Psoas muscle (tissue), 8 donors: ENCODE results near the gene RGS12. TPM values are rescaled to one million over a fixed set of nuclear protein-coding genes. Genes with fewer than 3 reads are reported as not detected.

Experiments used
- ATAC-seq, 4 donors: fragments of 200-7000 bp; cut with Tn5 transposase; one replicate each; pipeline ENCODE4 v1.9.1; 2020; ENCODE audit warnings: moderate library complexity in 3 of 4, mild to moderate bottlenecking in 2 of 4
- DNase-seq, 2 donors: peaks; one replicate each; pipeline ENCODE4 v3.0.0-alpha.2; 2020
- H3K27ac ChIP-seq: fragments of 200-600 bp; one replicate; pipeline ENCODE4 v1.8.0; 2022
- H3K27me3 ChIP-seq, 3 donors: fragments of 200-600 bp in 1 of 3; one replicate each; pipeline versions ENCODE4 v1.6.1 to v1.8.0; 2013 to 2022; ENCODE audit warnings: low read length in 2 of 3, mild to moderate bottlenecking in 2 of 3, moderate library complexity in 1 of 3; ENCODE audit not compliant: insufficient read depth in 3 of 3
- H3K36me3 ChIP-seq, 2 donors: fragments of 200-600 bp in 1 of 2; one replicate each; pipeline versions ENCODE4 v1.6.1 to v1.8.0; 2013 to 2022; ENCODE audit warnings: low read depth in 1 of 2, mild to moderate bottlenecking in 1 of 2, moderate library complexity in 1 of 2; ENCODE audit not compliant: insufficient read depth in 1 of 2
- H3K4me1 ChIP-seq: fragments of 200-600 bp; one replicate; pipeline ENCODE4 v1.8.0; 2022
- H3K4me3 ChIP-seq: fragments of 200-600 bp; one replicate; pipeline ENCODE4 v1.8.0; 2022; ENCODE audit warnings: mild to moderate bottlenecking
- H3K9me3 ChIP-seq: fragments of 200-600 bp; one replicate; pipeline ENCODE4 v1.8.0; 2022
- WGBS, 3 donors: extraction: QIAGEN DNeasy Blood & Tissue Kit; methylation state at CpG; one replicate each; pipeline versions ENCODE4 v1.1.6 to v1.1.7; 2013; 5-methylcytosine and 5-hydroxymethylcytosine counted together
- intact Hi-C, 2 donors: fragments of 100-400 bp; cut with DNase I; formaldehyde crosslinking; loops; one replicate each; pipeline versions ENCODE4 v1.11.0 to v1.14.2; 2022
- polyA plus RNA-seq, 3 donors: library from polyadenylated mRNA; stranded (reverse); fragments of 200-250 nt; gene quantifications; one replicate each; pipeline ENCODE4 v1.2.3, GENCODE V29; 2013
- total RNA-seq, 4 donors: library from RNA; stranded (reverse); fragmentation: NEBNext Ultra II Directional in 2 of 4; extraction: Animal tissue kit (Norgen Biotek cat#: 25700) in 2 of 4; gene quantifications; one replicate each; pipeline versions ENCODE4 v1.2.1 to v1.2.4, GENCODE V29; 2021 to 2023
- TF ChIP-seq, protein P1 (sequence below): fragments of 200-600 bp; IDR thresholded peaks from one replicate; pipeline ENCODE4 v1.8.0; 2022; ENCODE audit warnings: antibody characterized with exemption
- donor health status: healthy with polysubstance abuse.
- donor health status: DM: no; HTN: no; CAD: no; lungs with moderate emphysema.
- donor health status: Bipolar disorder and iron deficiency.
- donor health status: healthy.
- donor health status: DM: yes; HTN: yes; CAD: no.
- donor health status: DM: no; HTN: no; CAD: no.
- donor health status: DM: no; HTN: no; CAD: no.
- donor health status: DM: yes; HTN: yes; CAD: no.

The RGS12 gene
- total and polyA plus RNA-seq, 7 donors: 7.5 to 29.0 (median 17.6) TPM

- peak; percentile 6 to 31 for DNase-seq
- H3K27me3 ChIP-seq: no peaks in the 10 kb centered on the region
- peaks cover 0 to 16% of the 10 kb centered on the region in 2 donors for H3K36me3 ChIP-seq
- no peak overlapping the region for H3K27ac ChIP-seq
- 88 to 99% (median 90%) methylated on average over 13 of the region's 13 CpGs for WGBS, 3 donors
- no peak for ATAC-seq
- no peaks in the 10 kb centered on the region for H3K9me3 ChIP-seq
- TF ChIP-seq, protein P1, sequence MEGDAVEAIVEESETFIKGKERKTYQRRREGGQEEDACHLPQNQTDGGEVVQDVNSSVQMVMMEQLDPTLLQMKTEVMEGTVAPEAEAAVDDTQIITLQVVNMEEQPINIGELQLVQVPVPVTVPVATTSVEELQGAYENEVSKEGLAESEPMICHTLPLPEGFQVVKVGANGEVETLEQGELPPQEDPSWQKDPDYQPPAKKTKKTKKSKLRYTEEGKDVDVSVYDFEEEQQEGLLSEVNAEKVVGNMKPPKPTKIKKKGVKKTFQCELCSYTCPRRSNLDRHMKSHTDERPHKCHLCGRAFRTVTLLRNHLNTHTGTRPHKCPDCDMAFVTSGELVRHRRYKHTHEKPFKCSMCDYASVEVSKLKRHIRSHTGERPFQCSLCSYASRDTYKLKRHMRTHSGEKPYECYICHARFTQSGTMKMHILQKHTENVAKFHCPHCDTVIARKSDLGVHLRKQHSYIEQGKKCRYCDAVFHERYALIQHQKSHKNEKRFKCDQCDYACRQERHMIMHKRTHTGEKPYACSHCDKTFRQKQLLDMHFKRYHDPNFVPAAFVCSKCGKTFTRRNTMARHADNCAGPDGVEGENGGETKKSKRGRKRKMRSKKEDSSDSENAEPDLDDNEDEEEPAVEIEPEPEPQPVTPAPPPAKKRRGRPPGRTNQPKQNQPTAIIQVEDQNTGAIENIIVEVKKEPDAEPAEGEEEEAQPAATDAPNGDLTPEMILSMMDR: no peak
- H3K4me1 ChIP-seq: no peaks in the 10 kb centered on the region
- no peak overlapping the region for H3K4me3 ChIP-seq
- intact Hi-C loops: no loop called here
Measured at GRCh38 chr4:3253808-3254207, 39.0 kb upstream of the RGS12 start.

DNA sequence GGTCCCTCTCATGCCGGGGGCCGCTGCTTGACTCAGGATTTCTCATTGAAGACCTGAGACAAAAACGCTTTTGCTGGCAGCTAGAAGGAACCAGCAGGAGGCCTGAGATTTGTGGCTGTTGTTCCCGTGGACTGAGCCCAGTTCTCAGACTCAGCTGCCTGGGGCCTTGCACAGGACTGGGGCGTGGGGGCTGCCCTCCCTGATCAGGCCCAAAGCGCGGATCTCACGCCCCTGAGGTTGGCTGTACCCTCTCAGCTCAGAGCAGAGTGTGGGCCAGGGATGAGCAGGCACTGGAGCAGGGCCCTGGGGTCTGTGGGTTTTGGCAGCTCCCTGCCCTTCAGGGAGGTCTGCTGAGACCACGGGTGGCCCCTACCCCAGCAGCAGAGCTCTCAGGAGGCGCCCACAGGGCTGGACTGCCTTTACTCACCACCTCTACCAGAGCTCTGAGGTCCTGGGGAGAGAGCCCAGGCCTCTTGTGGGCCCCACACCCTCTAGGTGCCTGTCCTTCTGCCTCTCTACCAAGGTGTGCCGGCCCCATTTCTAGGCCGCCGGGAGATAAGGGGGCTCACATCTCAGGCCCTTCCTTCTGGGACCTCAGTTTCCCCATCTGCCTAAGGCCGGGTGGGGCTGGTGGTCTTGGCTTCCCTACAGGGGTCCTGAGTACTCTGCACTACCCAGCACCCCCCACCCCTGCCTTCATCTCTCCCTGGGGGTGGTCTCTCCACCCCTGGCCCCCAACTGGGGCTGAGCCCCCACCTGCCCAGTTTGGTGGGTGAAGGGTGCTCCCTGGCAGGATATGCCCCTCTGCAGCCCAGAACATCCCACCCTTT is 38.3 kb upstream of the RGS12 start:
- TF ChIP-seq, protein P1: no peak
- Histone ChIP-seq H3K27me3 (no peaks in the 10 kb centered on the region), H3K27ac (no peak overlapping the region), H3K4me1 (no peaks in the 10 kb centered on the region), H3K4me3 (no peak overlapping the region), H3K9me3 (no peaks in the 10 kb centered on the region), H3K36me3 (peaks cover 0 to 16% of the 10 kb centered on the region in 2 donors)
- ATAC-seq (no peak), DNase-seq (peak; percentile 4 to 36)
- intact Hi-C loops: no loop called here
- 89 to 96% (median 94%) methylated on average over 13 to 14 of the region's 14 CpGs for WGBS, 3 donors

DNA sequence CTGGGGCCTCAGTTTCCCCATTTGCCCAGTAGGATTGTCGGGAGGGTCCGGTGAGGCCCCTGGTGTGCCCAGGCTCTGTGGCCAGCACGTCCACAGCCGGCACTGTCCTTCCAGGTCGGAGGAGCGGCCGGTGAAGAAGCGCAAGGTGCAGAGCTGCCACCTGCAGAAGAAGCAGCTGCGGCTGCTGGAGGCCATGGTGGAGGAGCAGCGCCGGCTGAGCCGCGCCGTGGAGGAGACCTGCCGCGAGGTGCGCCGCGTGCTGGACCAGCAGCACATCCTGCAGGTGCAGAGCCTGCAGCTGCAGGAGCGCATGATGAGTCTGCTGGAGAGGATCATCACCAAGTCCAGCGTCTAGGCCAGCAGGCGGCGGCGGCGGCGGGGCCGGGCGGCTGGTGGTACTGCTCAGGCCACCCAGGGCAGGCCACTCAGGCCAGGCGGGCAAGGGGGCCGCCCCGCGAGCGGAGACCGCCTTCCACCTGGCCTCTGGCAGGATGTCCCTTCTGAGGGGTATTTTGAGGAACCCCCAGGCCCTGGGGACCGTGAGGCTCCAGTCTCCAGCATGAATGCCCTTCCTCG is 37.1 kb upstream of the RGS12 start:
- Histone ChIP-seq H3K9me3 (no peaks in the 10 kb centered on the region), H3K27me3 (no peaks in the 10 kb centered on the region), H3K4me3 (no peak overlapping the region), H3K36me3 (peaks cover 0 to 16% of the 10 kb centered on the region in 2 donors), H3K27ac (no peak overlapping the region), H3K4me1 (no peaks in the 10 kb centered on the region)
- ATAC-seq (no peak), DNase-seq (peak; percentile 10 to 34)
- TF ChIP-seq, protein P1: no peak
- intact Hi-C loops: no loop called here
- 93 to 97% (median 95%) methylated on average over 36 of the region's 36 CpGs for WGBS, 3 donors

DNA sequence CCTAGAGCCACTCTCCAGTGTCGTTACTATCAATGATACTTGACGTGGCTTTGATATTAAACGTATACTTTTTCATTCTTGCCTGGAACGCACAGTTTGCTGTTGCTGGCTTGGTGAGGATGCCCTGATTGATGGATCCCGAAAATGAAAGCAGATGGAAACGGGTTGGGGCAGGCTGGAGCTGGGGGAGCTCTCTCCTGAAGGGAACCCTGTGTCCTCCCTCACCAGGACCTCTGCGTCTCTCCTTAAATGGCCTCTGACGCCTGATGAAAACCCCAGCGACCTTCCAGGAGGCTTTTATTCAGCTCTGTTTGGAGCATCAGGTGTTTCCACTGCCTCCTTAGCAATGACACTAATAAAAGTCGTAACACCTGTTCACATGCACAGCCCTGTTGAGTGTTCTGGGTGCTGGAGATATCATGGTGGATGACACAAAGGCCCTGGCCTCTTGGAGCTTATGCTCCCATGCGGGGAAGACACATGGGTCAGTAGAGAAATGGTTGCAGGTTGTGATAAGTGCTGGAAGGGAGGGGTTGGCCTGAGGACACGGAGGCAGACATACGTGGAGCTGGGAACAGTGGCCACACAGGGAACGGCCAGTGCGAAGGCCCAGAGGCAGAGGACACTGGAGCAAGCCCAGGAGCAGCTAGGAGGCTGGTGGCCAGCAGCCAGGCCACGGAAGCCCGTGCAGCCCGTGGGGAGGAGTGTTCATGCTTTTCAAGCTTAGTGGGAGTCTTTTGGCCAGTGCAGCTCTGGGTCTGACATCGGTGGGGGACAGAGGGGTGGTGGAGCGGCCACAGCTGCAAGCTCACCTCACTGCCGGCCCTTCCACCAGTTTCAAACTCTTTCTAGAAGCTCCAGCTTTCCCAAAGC is 36.4 kb upstream of the RGS12 start:
- Histone ChIP-seq H3K4me3 (no peak overlapping the region), H3K4me1 (no peaks in the 10 kb centered on the region), H3K27ac (no peak overlapping the region), H3K27me3 (no peaks in the 10 kb centered on the region), H3K36me3 (peaks cover 0 to 16% of the 10 kb centered on the region in 2 donors), H3K9me3 (no peaks in the 10 kb centered on the region)
- ATAC-seq: no peak
- intact Hi-C loops: no loop called here
- DNase-seq: peak in 1 of 2 donors; percentile 35
- WGBS, 3 donors: 81 to 90% (median 85%) methylated on average over 19 to 21 of the region's 21 CpGs
- TF ChIP-seq, protein P1: no peak
